HepG2 (cell line): Measurements from ENCODE around the gene CRK. TPM values are rescaled to one million over a fixed set of nuclear protein-coding genes. Genes with fewer than 3 reads are reported as not detected.

Experiments used
- ATAC-seq: fragments of 200-7000 bp; cut with Tn5 transposase; 3 replicates; pipeline ENCODE4 v1.9.1; 2020; ENCODE audit warnings: mild to moderate bottlenecking, moderate library complexity
- BruUV-seq: library from RNA; stranded (reverse); fragments of 400-500 nt; replicated peaks from 2 replicates; lab custom pipeline; 2021; lab: Mats Ljungman, UMichigan
- CTCF ChIA-PET: fragments of 300-600 bp; formaldehyde crosslinking; extraction: SDS; loops from one replicate; lab custom pipeline; 2021; ENCODE audit warnings: low total read pairs, inconsistent platforms, low intra/inter-chr PET ratio; lab: Yijun Ruan, JAX
- POLR2A ChIA-PET: fragments of 350-600 bp; sonication (Branson Sonifier 250); formaldehyde crosslinking; loops from one replicate; lab custom pipeline; 2020; ENCODE audit warnings: antibody characterized with exemption, inconsistent platforms; lab: Yijun Ruan, JAX
- DNase-seq: peaks from one replicate; pipeline ENCODE4 v3.0.0-alpha.2; 2015; ENCODE audit warnings: low spot score
- FAIRE-seq: peaks from 3 replicates; lab custom pipeline; 2011; peaks lifted over from hg19 to GRCh38; lab: Jason Lieb, UNC
- H2AFZ ChIP-seq: one replicate; pipeline ENCODE4 v1.6.1; 2011; ENCODE audit warnings: low read length, inconsistent platforms
- H3K27ac ChIP-seq: fragments of 300-600 bp; 3 replicates; pipeline ENCODE4 v1.8.0; 2011; ENCODE audit warnings: mixed run types, mild to moderate bottlenecking, mixed read lengths, low read length, inconsistent platforms; ENCODE audit not compliant: insufficient read depth; ENCODE audit errors: extremely low read length
- H3K27me3 ChIP-seq, 2 experiments: fragments of 200-600 bp in 1 of 2; 2 replicates in 1 of 2; 3 replicates in 1 of 2; pipeline versions ENCODE4 v1.6.0 to v1.8.0; 2011; ENCODE audit warnings: low read length in 2 of 2, mild to moderate bottlenecking in 2 of 2, moderate library complexity in 2 of 2, inconsistent platforms in 1 of 2; ENCODE audit not compliant: insufficient read depth in 2 of 2, control insufficient read depth in 1 of 2
- H3K36me3 ChIP-seq, 2 experiments: fragments of 200-600 bp in 1 of 2; replicated peaks in 1 of 2; 2 replicates in 1 of 2; 3 replicates in 1 of 2; pipeline versions ENCODE4 v1.5.1 to v1.8.0; 2011; ENCODE audit warnings: low read length in 2 of 2, inconsistent platforms in 1 of 2; ENCODE audit not compliant: insufficient read depth in 2 of 2, control insufficient read depth in 1 of 2
- H3K4me1 ChIP-seq: 2 replicates; pipeline ENCODE4 v1.5.1; 2012; ENCODE audit warnings: low read length, inconsistent platforms; ENCODE audit not compliant: insufficient read depth
- H3K4me2 ChIP-seq: 2 replicates; pipeline ENCODE4 v1.6.0; 2011; ENCODE audit warnings: low read depth, low read length, inconsistent platforms
- H3K4me3 ChIP-seq, 3 experiments: fragments of 200-600 bp in 1 of 3; sonication (generic), shearing (Covaris generic) in 1 of 3; replicated peaks in 1 of 3; 2 replicates each; pipeline ENCODE4 v1.5.1; 2011 to 2016; ENCODE audit warnings: low read length in 3 of 3, inconsistent platforms in 2 of 3, low read depth in 2 of 3, mild to moderate bottlenecking in 2 of 3, control low read depth in 1 of 3, mixed read lengths in 1 of 3; ENCODE audit not compliant: insufficient read depth in 1 of 3
- H3K79me2 ChIP-seq: one replicate; pipeline ENCODE4 v1.6.1; 2011; ENCODE audit warnings: low read length, inconsistent platforms; ENCODE audit not compliant: insufficient read depth
- H3K9ac ChIP-seq: 2 replicates; pipeline ENCODE4 v1.6.0; 2011; ENCODE audit warnings: mild to moderate bottlenecking, low read depth, low read length, inconsistent platforms; ENCODE audit not compliant: insufficient read depth
- H3K9me3 ChIP-seq: 2 replicates; pipeline ENCODE4 v1.5.1; 2012; ENCODE audit warnings: mild to moderate bottlenecking, low read length
- H4K20me1 ChIP-seq: 2 replicates; pipeline ENCODE4 v1.6.0; 2011; ENCODE audit warnings: inconsistent platforms, mild to moderate bottlenecking, low read length, moderate library complexity; ENCODE audit not compliant: insufficient read depth
- AGO1 ChIP-seq: fragments of 200-400 bp; formaldehyde crosslinking; IDR thresholded peaks from 2 replicates; pipeline ENCODE4 v1.6.1; 2017; ENCODE audit warnings: mild to moderate bottlenecking, low read depth, low read length, moderate library complexity; ENCODE audit not compliant: poor library complexity, severe bottlenecking
- AKNA ChIP-seq: sonication (generic); formaldehyde crosslinking; IDR thresholded peaks from 2 replicates; pipeline ENCODE4 v1.4.0; 2020; ENCODE audit warnings: missing genetic modification reagents, borderline replicate concordance
- CCDC6 ChIP-seq: sonication (generic); formaldehyde crosslinking; IDR thresholded peaks from 2 replicates; pipeline ENCODE4 v1.8.1; 2022; ENCODE audit warnings: mild to moderate bottlenecking, missing genetic modification reagents, moderate library complexity
- DNMT3B ChIP-seq: conservative IDR thresholded peaks from 2 replicates; pipeline ENCODE4 v1.6.1; 2016; ENCODE audit warnings: missing biosample characterization, control low read depth
- DPF2 ChIP-seq: sonication (generic); formaldehyde crosslinking; IDR thresholded peaks from 2 replicates; pipeline ENCODE4 v1.4.0; 2020; ENCODE audit warnings: mild to moderate bottlenecking, low read depth, missing genetic modification reagents, borderline replicate concordance
- KLF15 ChIP-seq: sonication (generic); formaldehyde crosslinking; IDR thresholded peaks from 2 replicates; pipeline ENCODE4 v1.8.1; 2023; ENCODE audit warnings: borderline replicate concordance, mild to moderate bottlenecking, inconsistent platforms, missing genetic modification reagents, mixed read lengths
- KLF9 ChIP-seq: IDR thresholded peaks from 2 replicates; pipeline ENCODE4 v1.6.1; 2016; ENCODE audit warnings: low read depth
- MAFF ChIP-seq: IDR thresholded peaks from 2 replicates; pipeline ENCODE4 v1.6.1; 2011; ENCODE audit warnings: low read depth, low read length, improper control_type of control experiment
- MLLT10 ChIP-seq: sonication (generic); formaldehyde crosslinking; IDR thresholded peaks from 2 replicates; pipeline ENCODE4 v1.4.0; 2020; ENCODE audit warnings: missing genetic modification reagents
- POGZ ChIP-seq: sonication (generic); formaldehyde crosslinking; IDR thresholded peaks from 2 replicates; pipeline ENCODE4 v1.4.0; 2020; ENCODE audit warnings: mild to moderate bottlenecking, missing genetic modification reagents
- PRDM4 ChIP-seq: sonication (generic); formaldehyde crosslinking; IDR thresholded peaks from 2 replicates; pipeline ENCODE4 v1.9.0; 2021; ENCODE audit warnings: missing genetic modification reagents, borderline replicate concordance
- TBX3 ChIP-seq: fragments of 450-650 bp; IDR thresholded peaks from 2 replicates; pipeline ENCODE4 v1.6.1; 2017; ENCODE audit warnings: antibody characterized with exemption, mild to moderate bottlenecking, inconsistent platforms, borderline replicate concordance
- ZNF180 ChIP-seq: sonication (generic); formaldehyde crosslinking; IDR thresholded peaks from 2 replicates; pipeline ENCODE4 v1.4.0; 2020; ENCODE audit warnings: low read depth, missing genetic modification reagents, borderline replicate concordance
- ZNF205 ChIP-seq: IDR thresholded peaks from 2 replicates; pipeline ENCODE4 v1.6.1; 2018; ENCODE audit warnings: missing biosample characterization, missing genetic modification reagents
- ZNF552 ChIP-seq: sonication (generic); formaldehyde crosslinking; IDR thresholded peaks from 2 replicates; pipeline ENCODE4 v1.9.0; 2022; ENCODE audit warnings: missing genetic modification reagents, mild to moderate bottlenecking, borderline replicate concordance
- ZNF629 ChIP-seq: sonication (generic); formaldehyde crosslinking; conservative IDR thresholded peaks from 2 replicates; pipeline ENCODE4 v1.5.0; 2020; ENCODE audit warnings: missing genetic modification reagents
- ZNF652 ChIP-seq: IDR thresholded peaks from 2 replicates; pipeline ENCODE4 v1.6.1; 2016; ENCODE audit warnings: low read depth, borderline replicate concordance
- WGBS: methylation state at CpG from one replicate; pipeline ENCODE4 v1.1.6; 2017; ENCODE audit warnings: low lambda C conversion rate; 5-methylcytosine and 5-hydroxymethylcytosine counted together
- in situ Hi-C: cut with HindIII; loops from 2 replicates; pipeline ENCODE4 v1.10.0; 2017; ENCODE audit warnings: low pct_unique_long_range_greater_than_20kb; ENCODE audit not compliant: extremely low pct_ligation_motif_present
- intact Hi-C: fragments of 100-400 bp; cut with micrococcal nuclease; formaldehyde crosslinking; loops from one replicate; pipeline ENCODE4 v1.10.0; 2022; ENCODE audit not compliant: unreplicated experiment
- polyA plus RNA-seq, 8 experiments: library from polyadenylated mRNA; depleted of rRNA in 3 of 8; stranded (reverse) in 7 of 8; unstranded in 1 of 8; fragments of >200 nt; fragmentation: Illumina TruSeq in 4 of 8; extraction: Trizol in 4 of 8; gene quantifications; 2 replicates each; pipeline versions ENCODE4 v1.2.1 to v1.2.3, GENCODE V29; 2011 to 2016; ENCODE audit warnings: low read depth in 4 of 8, missing spikeins in 1 of 8, mixed read lengths in 1 of 8; ENCODE audit not compliant: insufficient read depth in 1 of 8
- total RNA-seq, 5 experiments: library from RNA; depleted of rRNA; stranded (reverse); fragments of >200 nt; fragmentation: Illumina TruSeq; extraction: Trizol; gene quantifications; 2 replicates each; pipeline ENCODE4 v1.2.3, GENCODE V29; 2016; ENCODE audit warnings: low read depth in 1 of 5

The CRK gene
- total and polyA plus RNA-seq, 2 of the 13 experiments (the other 11 are each of a cell fraction or from before 2014, with no cell fraction given): 47.4 to 54.2 TPM

DNA sequence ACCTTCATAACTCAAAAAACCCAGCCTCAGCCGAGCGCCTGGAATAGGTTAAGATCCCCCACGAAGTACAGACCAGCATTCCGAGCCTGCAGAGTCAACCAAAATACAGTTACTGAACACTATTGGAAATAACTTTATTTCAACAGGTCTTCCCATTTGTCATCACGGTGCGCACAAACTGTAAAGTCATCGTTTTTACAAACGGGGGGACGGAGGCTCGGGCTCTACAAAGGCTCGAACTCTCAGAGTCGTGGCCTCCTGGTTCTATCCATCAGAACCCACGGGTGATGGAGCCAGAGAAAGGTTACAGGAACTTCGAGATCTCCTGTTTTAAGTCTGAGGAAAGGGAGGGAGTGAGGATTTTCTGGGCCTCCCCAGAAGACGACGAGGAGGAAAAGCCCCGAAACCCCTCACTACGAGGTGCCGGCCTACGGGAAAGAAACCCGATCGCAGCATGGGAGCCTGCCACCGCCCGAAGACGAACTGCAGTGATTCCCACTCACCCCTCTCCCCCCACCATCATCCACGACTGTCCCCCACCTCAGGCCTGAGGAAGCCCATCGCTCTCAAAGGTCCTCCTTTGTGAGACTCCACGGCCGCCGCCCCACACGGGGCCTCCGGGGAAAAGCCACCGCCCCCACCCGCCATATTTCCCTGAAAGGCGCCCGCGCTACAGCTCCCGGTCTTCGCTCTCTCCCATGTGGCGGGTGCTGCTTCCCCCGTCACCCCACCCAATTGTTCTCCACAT lies 56.9 kb downstream of the CRK start:
- Histone ChIP-seq H3K79me2 (peaks cover 59% of the 10 kb centered on the region), H3K9me3 (no peaks in the 10 kb centered on the region), H3K27ac (peak overlapping the region; percentile 98), H3K4me2 (peak overlapping the region; percentile 72), H3K36me3 (peaks cover 3 to 5% of the 10 kb centered on the region in 2 experiments; a peak in 2 of 5 replicates), H3K9ac (peak overlapping the region; percentile 87), H2AFZ (no peak overlapping the region), H4K20me1 (peaks cover 48% of the 10 kb centered on the region), H3K27me3 (no peaks in the 10 kb centered on the region; a peak in 2 of 5 replicates), H3K4me3 (peak overlapping the region; percentile 88 to 100 (median 90)), H3K4me1 (peaks cover 59% of the 10 kb centered on the region)
- ChIA-PET POLR2A (interaction anchor here (1.2 to 2.1 kb wide), 7 partner anchors 8 to 117 kb away, joined by 3 to 12 read pairs (median 5); partner anchors contain the start of gene INPP5K), CTCF (no interaction called here)
- no TSS peak for BruUV-seq
- DNase-seq (no peak), ATAC-seq (peak; percentile 43), FAIRE-seq (no peak)
- intact Hi-C loops: no loop called here
- WGBS: under 1% methylated on average over 23 of the region's 41 CpGs
- in situ Hi-C loops: no loop called here
- TF ChIP-seq ZNF629 (CRISPR knock-in tag) (no peak), MLLT10 (CRISPR knock-in tag) (no peak), DNMT3B (CRISPR knock-in tag) (no peak), ZNF180 (CRISPR knock-in tag) (no peak), MAFF (peak; percentile 50), CCDC6 (CRISPR knock-in tag) (0 out of 2 replicates have a peak, but pooled peaks have one; percentile 5), ZNF652 (CRISPR knock-in tag) (no peak), ZNF205 (CRISPR knock-in tag) (no peak), POGZ (CRISPR knock-in tag) (no peak), AKNA (CRISPR knock-in tag) (no peak), DPF2 (CRISPR knock-in tag) (no peak), PRDM4 (CRISPR knock-in tag) (no peak), KLF15 (no peak; the same call in 1 of the 2 replicates), TBX3 (no peak), KLF9 (0 out of 2 replicates have a peak, but pooled peaks have one; percentile 8), AGO1 (peak; percentile 59), ZNF552 (CRISPR knock-in tag) (no peak)
